ENCODE results near the gene PRLR. TPM values are rescaled to one million over a fixed set of nuclear protein-coding genes. Genes with fewer than 3 reads are reported as not detected.
"Not testable (repeated sequence)": the region's sequence is repeated elsewhere in the genome, so short reads cannot be mapped to it uniquely, and the experiment has no call there.

Gene PRLR
- total RNA-seq, 1 donor from 2014 or later = 5.7 TPM

DNA sequence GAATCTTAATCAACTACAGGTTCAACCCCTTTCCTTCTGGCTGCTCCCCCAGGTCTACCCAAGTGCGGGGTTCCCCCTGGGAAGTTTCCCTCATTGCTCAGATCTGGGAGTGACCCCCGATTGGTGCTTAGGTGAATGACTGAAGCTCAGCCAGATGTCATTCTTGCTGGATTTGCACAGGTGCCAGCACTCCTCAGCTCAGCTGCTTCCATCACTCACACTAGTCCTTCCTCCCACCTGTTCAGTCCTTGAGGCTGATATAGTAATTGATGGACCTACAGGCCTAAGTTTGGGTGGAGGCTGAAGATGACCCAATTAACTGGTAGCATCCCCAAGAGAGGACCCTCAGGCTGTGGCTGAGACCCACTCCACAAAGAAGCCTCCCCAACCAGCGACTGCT is 32.9 kb downstream of the PRLR start:
- DNase-seq (ENCODE audit: low spot score, unreplicated experiment) = no peak
- no peaks in the 10 kb centered on the region for H3K9me3 Mint-ChIP-seq (ENCODE audit: low read depth)
- TF ChIP-seq, protein P1, sequence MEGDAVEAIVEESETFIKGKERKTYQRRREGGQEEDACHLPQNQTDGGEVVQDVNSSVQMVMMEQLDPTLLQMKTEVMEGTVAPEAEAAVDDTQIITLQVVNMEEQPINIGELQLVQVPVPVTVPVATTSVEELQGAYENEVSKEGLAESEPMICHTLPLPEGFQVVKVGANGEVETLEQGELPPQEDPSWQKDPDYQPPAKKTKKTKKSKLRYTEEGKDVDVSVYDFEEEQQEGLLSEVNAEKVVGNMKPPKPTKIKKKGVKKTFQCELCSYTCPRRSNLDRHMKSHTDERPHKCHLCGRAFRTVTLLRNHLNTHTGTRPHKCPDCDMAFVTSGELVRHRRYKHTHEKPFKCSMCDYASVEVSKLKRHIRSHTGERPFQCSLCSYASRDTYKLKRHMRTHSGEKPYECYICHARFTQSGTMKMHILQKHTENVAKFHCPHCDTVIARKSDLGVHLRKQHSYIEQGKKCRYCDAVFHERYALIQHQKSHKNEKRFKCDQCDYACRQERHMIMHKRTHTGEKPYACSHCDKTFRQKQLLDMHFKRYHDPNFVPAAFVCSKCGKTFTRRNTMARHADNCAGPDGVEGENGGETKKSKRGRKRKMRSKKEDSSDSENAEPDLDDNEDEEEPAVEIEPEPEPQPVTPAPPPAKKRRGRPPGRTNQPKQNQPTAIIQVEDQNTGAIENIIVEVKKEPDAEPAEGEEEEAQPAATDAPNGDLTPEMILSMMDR (IDR thresholded peaks at IDR 0.05; ENCODE audit: unreplicated experiment) = no peak

DNA sequence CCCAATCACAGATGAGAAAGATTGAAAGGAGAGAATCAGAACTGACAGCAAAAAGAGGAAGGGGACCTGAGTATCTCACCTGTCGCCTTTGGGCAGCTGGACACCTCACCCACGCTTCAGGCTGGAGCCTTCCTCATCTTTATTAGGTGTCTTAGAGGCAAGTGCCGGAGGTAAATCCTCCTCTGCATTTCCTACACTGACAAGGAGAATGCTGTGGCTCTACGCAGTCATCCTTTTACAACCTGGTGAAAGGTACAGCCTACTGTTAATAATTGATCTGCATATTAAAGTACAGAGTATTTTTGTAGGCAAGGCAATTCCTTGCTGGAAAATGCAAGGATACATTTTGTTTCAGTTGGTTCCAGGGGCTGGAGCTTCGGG is 34.8 kb downstream of the PRLR start:
- TF ChIP-seq, protein P1 (IDR thresholded peaks at IDR 0.05; ENCODE audit: unreplicated experiment) = no peak
- H3K9me3 Mint-ChIP-seq (ENCODE audit: low read depth) = no peaks in the 10 kb centered on the region
- peaks cover 3% of the 10 kb centered on the region for H3K36me3 Mint-ChIP-seq (ENCODE audit: insufficient read depth)
- H3K27ac Mint-ChIP-seq = no peak overlapping the region
- no peak overlapping the region for H3K4me3 Mint-ChIP-seq (ENCODE audit: low read depth)
- peaks cover 12% of the 10 kb centered on the region for H3K27me3 Mint-ChIP-seq
- DNase-seq (ENCODE audit: low spot score, unreplicated experiment) = no peak
- peaks cover 8% of the 10 kb centered on the region for H3K4me1 Mint-ChIP-seq (ENCODE audit: low read depth)

More for the DNA sequence above, 32.9 kb downstream of the PRLR start:
- no peak overlapping the region for H3K27ac Mint-ChIP-seq
- H3K4me1 Mint-ChIP-seq (ENCODE audit: low read depth) = peaks cover 8% of the 10 kb centered on the region
- peaks cover 8% of the 10 kb centered on the region for H3K27me3 Mint-ChIP-seq
- H3K4me3 Mint-ChIP-seq (ENCODE audit: low read depth) = no peak overlapping the region
- H3K36me3 Mint-ChIP-seq (ENCODE audit: insufficient read depth) = no peaks in the 10 kb centered on the region

DNA sequence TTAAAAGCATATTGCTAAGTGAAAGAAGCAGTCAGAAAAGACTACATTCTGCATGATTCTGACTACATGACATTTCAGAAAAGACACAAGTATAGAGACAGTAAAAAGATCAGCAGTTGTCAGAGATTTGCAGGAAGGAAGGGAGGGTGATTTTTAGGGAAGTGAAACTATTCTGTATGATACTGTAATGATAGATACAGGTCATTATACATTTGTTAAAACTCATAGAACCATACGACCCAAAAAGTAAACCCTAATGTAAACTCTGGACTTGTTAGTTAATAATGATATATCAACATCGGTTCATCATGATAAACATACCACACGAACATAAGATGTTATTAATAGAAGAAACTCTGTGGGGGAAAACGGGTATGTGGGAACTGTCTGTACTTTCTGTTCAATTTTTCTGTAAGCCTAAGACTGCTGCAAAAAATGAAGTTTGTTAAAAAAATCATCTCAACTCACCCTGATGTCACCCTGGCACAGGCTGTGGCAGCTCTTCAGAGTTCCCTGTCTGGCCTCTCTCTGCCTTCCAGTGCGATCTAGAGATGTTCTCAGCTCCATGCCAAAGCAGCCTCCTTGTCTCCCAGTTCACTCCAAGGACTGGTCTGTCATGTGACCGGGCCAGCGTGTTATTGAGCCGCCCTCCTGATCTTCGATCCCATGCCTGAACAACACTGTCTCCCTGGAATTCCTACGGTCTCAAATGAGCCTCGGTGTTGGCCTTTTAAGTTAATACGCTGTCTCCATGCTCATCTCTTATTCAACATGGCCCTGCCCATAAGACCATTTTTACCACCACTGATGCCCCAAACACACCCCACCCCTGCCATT is 35.4 kb downstream of the PRLR start:
- no peak overlapping the region for H3K4me3 Mint-ChIP-seq (ENCODE audit: low read depth)
- DNase-seq (ENCODE audit: low spot score, unreplicated experiment) = no peak
- TF ChIP-seq, protein P1 (IDR thresholded peaks at IDR 0.05; ENCODE audit: unreplicated experiment) = no peak
- peaks cover 3% of the 10 kb centered on the region for H3K36me3 Mint-ChIP-seq (ENCODE audit: insufficient read depth)
- peaks cover 12% of the 10 kb centered on the region for H3K27me3 Mint-ChIP-seq
- no peaks in the 10 kb centered on the region for H3K9me3 Mint-ChIP-seq (ENCODE audit: low read depth)
- no peak overlapping the region for H3K27ac Mint-ChIP-seq
- H3K4me1 Mint-ChIP-seq (ENCODE audit: low read depth) = peaks cover 8% of the 10 kb centered on the region

DNA sequence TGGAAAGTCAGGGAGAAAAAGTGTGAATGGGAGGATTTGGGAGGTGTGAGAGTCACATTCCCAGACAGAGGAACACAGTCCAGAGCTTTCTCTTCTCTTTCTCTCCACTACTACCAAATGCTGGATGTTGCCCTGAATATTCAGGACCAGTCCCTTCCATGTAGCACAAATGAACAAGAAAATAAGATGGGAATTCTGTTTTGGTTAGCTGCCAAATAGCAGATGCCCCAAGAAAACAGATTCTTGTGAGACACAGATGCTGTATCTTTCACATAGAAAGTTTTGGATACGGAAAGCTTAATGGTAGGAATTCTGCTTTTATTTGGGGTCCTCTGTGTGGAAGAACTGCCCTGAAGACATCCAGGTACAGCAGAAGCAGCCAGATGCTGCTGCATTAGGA is 37.8 kb downstream of the PRLR start:
- DNase-seq (ENCODE audit: low spot score, unreplicated experiment) = no peak
- Mint-ChIP-seq H3K4me1 (ENCODE audit: low read depth) (peaks cover 17% of the 10 kb centered on the region), H3K27me3 (peaks cover 4% of the 10 kb centered on the region), H3K4me3 (ENCODE audit: low read depth) (no peak overlapping the region), H3K27ac (no peak overlapping the region), H3K9me3 (ENCODE audit: low read depth) (no peaks in the 10 kb centered on the region), H3K36me3 (ENCODE audit: insufficient read depth) (peaks cover 3% of the 10 kb centered on the region)
- TF ChIP-seq, protein P1 (IDR thresholded peaks at IDR 0.05; ENCODE audit: unreplicated experiment) = no peak

DNA sequence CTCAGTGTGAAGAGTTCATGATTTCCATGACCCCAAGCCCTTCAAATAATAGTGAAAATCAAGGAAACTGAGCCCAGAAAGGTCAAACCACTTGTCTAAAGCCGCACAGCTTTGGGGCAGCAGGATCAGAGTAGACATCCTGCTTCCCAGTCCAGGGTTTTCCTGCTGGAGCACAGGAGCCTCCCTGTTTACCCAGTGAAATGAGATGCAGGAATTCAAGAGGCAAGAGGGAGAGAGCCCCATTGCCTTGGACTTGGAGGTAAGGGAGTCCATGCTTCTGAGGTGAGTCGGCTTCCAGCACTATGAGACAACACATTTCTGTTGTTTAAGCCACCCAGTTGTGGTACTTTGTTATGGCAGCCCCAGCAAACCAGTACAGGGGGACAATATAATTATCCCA is 40.5 kb downstream of the PRLR start:
- not testable (repeated sequence) for H3K9me3 Mint-ChIP-seq (ENCODE audit: low read depth); DNase-seq (ENCODE audit: low spot score, unreplicated experiment); H3K27ac Mint-ChIP-seq; H3K27me3 Mint-ChIP-seq; H3K4me3 Mint-ChIP-seq (ENCODE audit: low read depth); H3K36me3 Mint-ChIP-seq (ENCODE audit: insufficient read depth)
- H3K4me1 Mint-ChIP-seq (ENCODE audit: low read depth) = peaks cover 29% of the 10 kb centered on the region

DNA sequence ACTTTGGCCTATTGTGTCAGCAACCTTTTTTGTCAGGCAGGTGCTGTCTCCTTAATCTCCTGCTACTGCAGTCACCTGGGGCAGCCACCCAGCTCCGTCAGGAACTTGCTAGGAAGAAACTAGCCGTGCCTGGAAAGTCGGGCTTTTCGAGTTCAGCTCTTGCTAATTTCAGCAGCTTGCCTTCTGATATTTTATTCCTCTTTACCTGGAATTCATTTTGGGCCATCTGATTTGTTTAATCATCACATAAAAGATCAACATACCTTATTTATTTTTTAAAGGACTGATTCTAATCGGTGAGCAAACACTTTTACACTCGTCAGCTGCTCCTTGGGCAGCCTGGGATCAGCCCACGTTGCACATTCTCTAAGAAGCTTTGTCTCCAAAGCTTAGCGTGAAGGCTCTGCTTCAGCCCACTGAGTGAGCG is 42.2 kb downstream of the PRLR start:
- H3K4me3 Mint-ChIP-seq (ENCODE audit: low read depth) = peak overlapping the region; percentile 52
- no peak for DNase-seq (ENCODE audit: low spot score, unreplicated experiment)
- peaks cover 29% of the 10 kb centered on the region for H3K4me1 Mint-ChIP-seq (ENCODE audit: low read depth)
- H3K9me3 Mint-ChIP-seq (ENCODE audit: low read depth) = no peaks in the 10 kb centered on the region
- peaks cover 4% of the 10 kb centered on the region for H3K27me3 Mint-ChIP-seq
- peaks cover 3% of the 10 kb centered on the region for H3K36me3 Mint-ChIP-seq (ENCODE audit: insufficient read depth)
- H3K27ac Mint-ChIP-seq = peak overlapping the region; percentile 91
- TF ChIP-seq, protein P1 (IDR thresholded peaks at IDR 0.05; ENCODE audit: unreplicated experiment) = no peak

DNA sequence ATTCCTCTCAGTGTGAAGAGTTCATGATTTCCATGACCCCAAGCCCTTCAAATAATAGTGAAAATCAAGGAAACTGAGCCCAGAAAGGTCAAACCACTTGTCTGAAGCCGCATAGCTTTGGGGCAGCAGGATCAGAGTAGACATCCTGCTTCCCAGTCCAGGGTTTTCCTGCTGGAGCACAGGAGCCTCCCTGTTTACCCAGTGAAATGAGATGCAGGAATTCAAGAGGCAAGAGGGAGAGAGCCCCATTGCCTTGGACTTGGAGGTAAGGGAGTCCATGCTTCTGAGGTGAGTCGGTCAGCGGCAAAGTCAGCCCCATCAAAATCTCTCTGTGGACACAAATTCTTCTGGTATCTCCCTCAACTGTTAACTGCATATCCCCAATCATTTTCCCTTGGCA is 42.7 kb downstream of the PRLR start:
- Mint-ChIP-seq H3K27ac (peak overlapping the region; percentile 91), H3K4me1 (ENCODE audit: low read depth) (peaks cover 29% of the 10 kb centered on the region), H3K4me3 (ENCODE audit: low read depth) (peak overlapping the region; percentile 52)
- not testable (repeated sequence) for H3K27me3 Mint-ChIP-seq; DNase-seq (ENCODE audit: low spot score, unreplicated experiment); H3K9me3 Mint-ChIP-seq (ENCODE audit: low read depth); H3K36me3 Mint-ChIP-seq (ENCODE audit: insufficient read depth)

All from progenitor cell of endocrine pancreas (in vitro differentiated cells).